ENCODE measurements around the gene PERCC1. TPM values are rescaled to one million over a fixed set of nuclear protein-coding genes. Genes with fewer than 3 reads are reported as not detected.
"Not testable (repeated sequence)": the region's sequence is repeated elsewhere in the genome, so short reads cannot be mapped to it uniquely, and the experiment has no call there.

Gene PERCC1
- total RNA-seq, 2 experiments from 2014 or later, result 0.30 TPM; not detected in 1

DNA sequence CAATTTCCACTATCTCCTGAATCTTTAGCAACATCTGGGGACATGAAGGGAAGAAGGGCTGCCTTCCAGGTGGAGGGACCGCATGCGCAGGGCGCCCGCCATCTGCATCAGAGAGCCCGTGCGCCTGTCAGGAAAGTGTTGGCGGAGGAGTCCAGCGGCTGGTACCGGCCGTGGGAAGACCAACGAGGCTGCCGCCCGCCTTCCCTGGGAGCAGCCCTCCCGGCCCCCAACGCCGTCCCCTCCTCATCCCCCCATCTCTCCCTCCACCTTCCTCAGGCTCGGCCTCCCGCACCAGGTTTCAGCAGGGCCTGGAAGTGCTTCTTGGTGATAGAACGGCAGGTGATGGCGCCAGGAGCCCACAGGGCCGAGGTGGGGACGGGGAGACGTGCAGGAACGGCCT lies 35.2 kb downstream of the PERCC1 start:
- no peak overlapping the region for H3K27ac Mint-ChIP-seq
- Histone ChIP-seq H3K36me3 (ENCODE audit: insufficient read depth, low read length) (peaks cover 15% of the 10 kb centered on the region), H3K4me1 (ENCODE audit: insufficient read depth, low read length) (peaks cover 8% of the 10 kb centered on the region), H3K4me3 (ENCODE audit: low read length) (no peak overlapping the region), H3K9me3 (ENCODE audit: control insufficient read depth in 1 of 2, insufficient read depth in 1 of 2, low read length in 2 of 2) (no peaks in the 10 kb centered on the region), H3K27ac (ENCODE audit: low read depth in 1 of 2, low read length in 2 of 2) (no peak overlapping the region), H3K27me3 (ENCODE audit: control insufficient read depth in 1 of 2, insufficient read depth in 2 of 2, low read length in 2 of 2) (no peaks in the 10 kb centered on the region)
- CTCF ChIA-PET, result interaction anchor here (0.7 kb wide), 1 partner anchor 675 kb away, joined by 5 read pairs; no protein-coding TSS in a partner anchor
- H3K36me3 Mint-ChIP-seq (ENCODE audit: low read depth), result peaks cover 13% of the 10 kb centered on the region
- peaks cover 15% of the 10 kb centered on the region for H3K4me1 Mint-ChIP-seq (ENCODE audit: low read depth)
- ATAC-seq (ENCODE audit: poor library complexity), result no peak
- DNase-seq, result no peak
- no peaks in the 10 kb centered on the region for H3K9me3 Mint-ChIP-seq
- TF ChIP-seq, protein P1, sequence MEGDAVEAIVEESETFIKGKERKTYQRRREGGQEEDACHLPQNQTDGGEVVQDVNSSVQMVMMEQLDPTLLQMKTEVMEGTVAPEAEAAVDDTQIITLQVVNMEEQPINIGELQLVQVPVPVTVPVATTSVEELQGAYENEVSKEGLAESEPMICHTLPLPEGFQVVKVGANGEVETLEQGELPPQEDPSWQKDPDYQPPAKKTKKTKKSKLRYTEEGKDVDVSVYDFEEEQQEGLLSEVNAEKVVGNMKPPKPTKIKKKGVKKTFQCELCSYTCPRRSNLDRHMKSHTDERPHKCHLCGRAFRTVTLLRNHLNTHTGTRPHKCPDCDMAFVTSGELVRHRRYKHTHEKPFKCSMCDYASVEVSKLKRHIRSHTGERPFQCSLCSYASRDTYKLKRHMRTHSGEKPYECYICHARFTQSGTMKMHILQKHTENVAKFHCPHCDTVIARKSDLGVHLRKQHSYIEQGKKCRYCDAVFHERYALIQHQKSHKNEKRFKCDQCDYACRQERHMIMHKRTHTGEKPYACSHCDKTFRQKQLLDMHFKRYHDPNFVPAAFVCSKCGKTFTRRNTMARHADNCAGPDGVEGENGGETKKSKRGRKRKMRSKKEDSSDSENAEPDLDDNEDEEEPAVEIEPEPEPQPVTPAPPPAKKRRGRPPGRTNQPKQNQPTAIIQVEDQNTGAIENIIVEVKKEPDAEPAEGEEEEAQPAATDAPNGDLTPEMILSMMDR (IDR thresholded peaks at IDR 0.05), result no peak
- no peak overlapping the region for H3K4me3 Mint-ChIP-seq
- no peaks in the 10 kb centered on the region for H3K27me3 Mint-ChIP-seq
- POLR2A ChIA-PET, result no interaction called here
- intact Hi-C loops (cut with DNase I, micrococcal nuclease), result no loop called here

DNA sequence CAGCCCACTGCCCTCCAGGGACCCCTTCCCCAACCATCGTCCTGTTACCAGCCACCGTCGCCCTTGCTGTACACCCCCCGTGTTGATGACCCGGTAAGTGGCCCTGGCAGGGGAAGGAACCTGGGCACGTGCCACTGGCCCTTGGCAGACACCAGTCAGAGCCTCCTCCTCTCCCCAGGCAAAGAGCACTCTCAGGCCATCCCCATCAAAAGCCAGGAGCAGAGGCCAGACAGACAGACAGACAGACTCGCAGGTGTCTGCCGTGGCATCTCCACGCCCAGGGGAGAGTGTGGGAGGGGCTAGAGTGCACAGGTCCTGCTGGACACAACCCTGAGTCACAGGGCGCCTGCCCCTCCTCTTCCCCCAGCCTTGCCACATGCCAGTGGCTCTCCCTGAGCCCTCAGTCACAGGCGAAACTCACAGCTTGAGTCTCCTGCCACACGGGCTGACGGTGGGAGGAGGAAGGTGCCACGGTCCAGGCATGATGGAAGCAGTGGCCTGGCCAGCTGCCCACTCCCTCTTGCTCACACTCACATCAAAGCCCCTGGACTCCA lies 36.2 kb downstream of the PERCC1 start:
- no peaks in the 10 kb centered on the region for H3K9me3 Mint-ChIP-seq
- TF ChIP-seq, protein P1 (IDR thresholded peaks at IDR 0.05), result no peak
- no peaks in the 10 kb centered on the region for H3K27me3 ChIP-seq (ENCODE audit: control insufficient read depth in 1 of 2, insufficient read depth in 2 of 2, low read length in 2 of 2)
- no peak overlapping the region for H3K4me3 ChIP-seq (ENCODE audit: low read length)
- H3K4me1 Mint-ChIP-seq (ENCODE audit: low read depth), result peaks cover 25% of the 10 kb centered on the region
- intact Hi-C loops (cut with DNase I, micrococcal nuclease), result no loop called here
- peaks cover 17% of the 10 kb centered on the region for H3K4me1 ChIP-seq (ENCODE audit: insufficient read depth, low read length)
- H3K4me3 Mint-ChIP-seq, result no peak overlapping the region
- ATAC-seq (ENCODE audit: poor library complexity) (no peak), DNase-seq (no peak)
- ChIA-PET CTCF (interaction anchor here (0.7 kb wide), 1 partner anchor 674 kb away, joined by 5 read pairs; no protein-coding TSS in a partner anchor), POLR2A (no interaction called here)
- H3K36me3 ChIP-seq (ENCODE audit: insufficient read depth, low read length), result peaks cover 9% of the 10 kb centered on the region
- no peak overlapping the region for H3K27ac Mint-ChIP-seq
- no peaks in the 10 kb centered on the region for H3K27me3 Mint-ChIP-seq
- no peaks in the 10 kb centered on the region for H3K9me3 ChIP-seq (ENCODE audit: control insufficient read depth in 1 of 2, insufficient read depth in 1 of 2, low read length in 2 of 2)
- H3K27ac ChIP-seq (ENCODE audit: low read depth in 1 of 2, low read length in 2 of 2), result no peak overlapping the region
- H3K36me3 Mint-ChIP-seq (ENCODE audit: low read depth), result peaks cover 9% of the 10 kb centered on the region

- ATAC-seq (ENCODE audit: poor library complexity) (no peak), DNase-seq (no peak)
- Histone ChIP-seq H3K27me3 (ENCODE audit: control insufficient read depth in 1 of 2, insufficient read depth in 2 of 2, low read length in 2 of 2) (no peaks in the 10 kb centered on the region), H3K4me1 (ENCODE audit: insufficient read depth, low read length) (peaks cover 23% of the 10 kb centered on the region), H3K9me3 (ENCODE audit: control insufficient read depth in 1 of 2, insufficient read depth in 1 of 2, low read length in 2 of 2) (no peaks in the 10 kb centered on the region), H3K36me3 (ENCODE audit: insufficient read depth, low read length) (peaks cover 9% of the 10 kb centered on the region), H3K4me3 (ENCODE audit: low read length) (no peak overlapping the region), H3K27ac (ENCODE audit: low read depth in 1 of 2, low read length in 2 of 2) (no peak overlapping the region)
- H3K4me1 Mint-ChIP-seq (ENCODE audit: low read depth), result peaks cover 34% of the 10 kb centered on the region
- ChIA-PET CTCF (no interaction called here), POLR2A (no interaction called here)
- no peaks in the 10 kb centered on the region for H3K27me3 Mint-ChIP-seq
- no peak overlapping the region for H3K4me3 Mint-ChIP-seq
- H3K27ac Mint-ChIP-seq, result no peak overlapping the region
- H3K9me3 Mint-ChIP-seq, result no peaks in the 10 kb centered on the region
- intact Hi-C loops (cut with DNase I, micrococcal nuclease), result no loop called here
- peaks cover 4% of the 10 kb centered on the region for H3K36me3 Mint-ChIP-seq (ENCODE audit: low read depth)
- TF ChIP-seq, protein P1 (IDR thresholded peaks at IDR 0.05), result no peak
Observed at GRCh38 chr16:1468426-1468810, 37.5 kb downstream of the PERCC1 start.

- H3K4me3 ChIP-seq (ENCODE audit: low read length); H3K27me3 ChIP-seq (ENCODE audit: control insufficient read depth in 1 of 2, insufficient read depth in 2 of 2, low read length in 2 of 2); H3K9me3 ChIP-seq (ENCODE audit: control insufficient read depth in 1 of 2, insufficient read depth in 1 of 2, low read length in 2 of 2); H3K27ac ChIP-seq (ENCODE audit: low read depth in 1 of 2, low read length in 2 of 2); H3K36me3 ChIP-seq (ENCODE audit: insufficient read depth, low read length); H3K27me3 Mint-ChIP-seq; intact Hi-C loops (cut with DNase I, micrococcal nuclease); CTCF ChIA-PET; POLR2A ChIA-PET; H3K36me3 Mint-ChIP-seq (ENCODE audit: low read depth); H3K4me3 Mint-ChIP-seq; H3K27ac Mint-ChIP-seq; H3K9me3 Mint-ChIP-seq; DNase-seq; ATAC-seq (ENCODE audit: poor library complexity): not testable (repeated sequence)
- H3K4me1 Mint-ChIP-seq (ENCODE audit: low read depth), result peaks cover 37% of the 10 kb centered on the region
- H3K4me1 ChIP-seq (ENCODE audit: insufficient read depth, low read length), result peaks cover 31% of the 10 kb centered on the region
Observed at GRCh38 chr16:1469141-1469540, 38.3 kb downstream of the PERCC1 start.
